Lower leg skin (tissue), 4 donors: ENCODE data around the gene KLHL35. TPM values are rescaled to one million over a fixed set of nuclear protein-coding genes. Genes with fewer than 3 reads are reported as not detected.

Source experiments
- DNase-seq, 2 donors: peaks; one replicate each; pipeline ENCODE4 v3.0.0-alpha.2; 2019; ENCODE audit warnings: low spot score in 2 of 2
- H3K4me3 ChIP-seq: fragments of 200-600 bp; sonication (generic); 2 replicates; pipeline ENCODE4 v1.5.1; 2017; ENCODE audit warnings: mild to moderate bottlenecking, low read depth; ENCODE audit not compliant: poor library complexity, severe bottlenecking
- POLR2A ChIP-seq, 2 donors: fragments of 450-650 bp; IDR thresholded peaks; one replicate each; pipeline ENCODE4 v1.6.1; 2016 to 2017; ENCODE audit warnings: antibody characterized with exemption in 2 of 2, mild to moderate bottlenecking in 1 of 2, moderate library complexity in 1 of 2
- WGBS, 2 donors: methylation state at CpG; one replicate each; pipeline ENCODE4 v1.1.5; 2018; 5-methylcytosine and 5-hydroxymethylcytosine counted together
- intact Hi-C: fragments of 100-400 bp; cut with DNase I; formaldehyde crosslinking; loops from one replicate; pipeline ENCODE4 v1.15.0; 2023; ENCODE audit warnings: low total_unique reads
- total RNA-seq, 4 donors: library from RNA; depleted of rRNA; stranded (reverse); fragments of >200 nt; gene quantifications; one replicate each; pipeline ENCODE4 v1.1.0, GENCODE V29; 2016
- TF ChIP-seq, protein P1 (sequence below), 3 donors: fragments of 450-650 bp; IDR thresholded peaks; one replicate each; pipeline ENCODE4 v1.5.1; 2016; ENCODE audit warnings: antibody characterized with exemption in 3 of 3, mild to moderate bottlenecking in 3 of 3, moderate library complexity in 2 of 3

Gene KLHL35
- total RNA-seq, 4 donors from 2014 or later = 1.0 to 4.3 (median 3.8) TPM; not detected in 1

DNA sequence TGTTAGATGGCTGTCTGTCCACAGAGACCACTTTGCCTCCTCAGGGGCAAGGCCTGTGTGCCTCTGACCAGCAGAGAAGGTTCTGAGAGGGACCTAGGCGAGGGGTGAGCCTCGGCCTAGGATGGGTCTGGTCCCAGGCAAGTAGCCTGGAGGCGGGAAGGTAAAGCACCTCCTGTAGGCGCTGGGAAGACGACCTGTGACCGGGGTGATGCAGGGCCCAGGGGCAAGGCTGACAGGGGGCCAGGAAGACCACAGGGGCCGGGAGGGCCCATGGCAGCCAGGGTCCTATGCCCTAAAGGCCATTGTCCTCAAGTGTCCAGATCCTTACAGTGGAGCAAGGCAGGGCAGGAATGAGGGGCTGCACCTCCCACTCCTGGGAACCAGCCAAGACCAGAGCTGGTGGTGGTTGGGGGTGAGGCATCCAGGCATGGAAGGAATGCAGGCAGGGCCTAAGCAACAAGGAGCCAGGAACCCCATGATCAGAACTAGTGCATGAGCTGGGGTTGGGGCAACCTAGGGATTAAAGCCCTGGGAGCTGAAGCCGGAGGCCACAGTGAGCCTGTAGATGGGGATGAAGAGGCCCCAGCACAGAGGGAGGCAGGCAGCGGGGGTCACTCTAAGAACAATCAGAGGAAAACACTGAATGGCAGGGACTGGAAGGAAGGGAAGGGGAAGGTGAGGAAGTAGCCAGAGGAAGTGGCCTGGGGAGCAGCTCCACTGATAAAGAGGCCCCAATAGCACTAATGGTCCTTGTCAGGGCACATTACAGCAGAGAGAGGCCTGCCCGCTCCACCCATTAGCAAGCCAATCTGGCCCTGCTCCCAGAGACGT is 32.9 kb upstream of the KLHL35 start:
- no peak for DNase-seq
- no peak overlapping the region for H3K4me3 ChIP-seq
- WGBS, 2 donors = 78 to 83% methylated on average over 11 of the region's 11 CpGs
- intact Hi-C loops = no loop called here
- TF ChIP-seq, protein P1, sequence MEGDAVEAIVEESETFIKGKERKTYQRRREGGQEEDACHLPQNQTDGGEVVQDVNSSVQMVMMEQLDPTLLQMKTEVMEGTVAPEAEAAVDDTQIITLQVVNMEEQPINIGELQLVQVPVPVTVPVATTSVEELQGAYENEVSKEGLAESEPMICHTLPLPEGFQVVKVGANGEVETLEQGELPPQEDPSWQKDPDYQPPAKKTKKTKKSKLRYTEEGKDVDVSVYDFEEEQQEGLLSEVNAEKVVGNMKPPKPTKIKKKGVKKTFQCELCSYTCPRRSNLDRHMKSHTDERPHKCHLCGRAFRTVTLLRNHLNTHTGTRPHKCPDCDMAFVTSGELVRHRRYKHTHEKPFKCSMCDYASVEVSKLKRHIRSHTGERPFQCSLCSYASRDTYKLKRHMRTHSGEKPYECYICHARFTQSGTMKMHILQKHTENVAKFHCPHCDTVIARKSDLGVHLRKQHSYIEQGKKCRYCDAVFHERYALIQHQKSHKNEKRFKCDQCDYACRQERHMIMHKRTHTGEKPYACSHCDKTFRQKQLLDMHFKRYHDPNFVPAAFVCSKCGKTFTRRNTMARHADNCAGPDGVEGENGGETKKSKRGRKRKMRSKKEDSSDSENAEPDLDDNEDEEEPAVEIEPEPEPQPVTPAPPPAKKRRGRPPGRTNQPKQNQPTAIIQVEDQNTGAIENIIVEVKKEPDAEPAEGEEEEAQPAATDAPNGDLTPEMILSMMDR (IDR thresholded peaks at IDR 0.05) = no peak
- no peak for TF ChIP-seq POLR2A (IDR thresholded peaks at IDR 0.05)

DNA sequence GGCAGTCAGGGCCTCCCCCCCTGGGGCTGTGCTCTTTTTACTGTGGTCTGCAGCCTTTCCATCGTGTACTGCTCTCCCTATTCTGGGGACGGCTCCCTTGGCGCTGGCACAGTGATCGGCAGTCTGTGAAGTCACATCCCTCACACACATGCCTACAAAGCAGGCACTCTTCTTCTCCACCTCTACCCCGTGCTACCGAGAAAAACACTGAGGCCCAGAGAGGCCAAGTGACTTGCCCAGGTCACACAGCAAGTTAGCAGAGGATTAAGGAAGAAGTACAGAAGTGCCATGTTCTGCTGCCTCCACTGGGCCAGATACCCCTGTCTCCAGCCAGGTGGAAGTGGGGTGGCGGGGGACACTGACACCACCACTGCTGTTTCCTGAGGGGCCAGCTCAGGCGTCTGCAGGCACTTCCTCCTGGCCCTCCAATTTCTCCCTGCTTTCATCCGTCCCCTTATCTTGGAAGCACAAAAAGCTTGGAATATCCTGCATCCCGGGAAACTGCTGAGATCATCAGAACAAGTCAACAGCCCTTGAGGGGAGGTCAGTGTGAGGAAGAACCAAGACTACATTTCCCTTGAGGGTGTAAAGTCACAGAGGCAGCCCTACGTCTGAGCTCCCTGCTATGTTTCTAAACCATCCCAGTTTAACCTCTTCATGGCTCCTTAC is 30.2 kb upstream of the KLHL35 start:
- H3K4me3 ChIP-seq = no peak overlapping the region
- intact Hi-C loops = no loop called here
- DNase-seq = no peak
- TF ChIP-seq POLR2A (IDR thresholded peaks at IDR 0.05) = no peak
- TF ChIP-seq, protein P1 (IDR thresholded peaks at IDR 0.05) = no peak
- WGBS, 2 donors = 70 to 75% methylated on average over 11 of the region's 11 CpGs

DNA sequence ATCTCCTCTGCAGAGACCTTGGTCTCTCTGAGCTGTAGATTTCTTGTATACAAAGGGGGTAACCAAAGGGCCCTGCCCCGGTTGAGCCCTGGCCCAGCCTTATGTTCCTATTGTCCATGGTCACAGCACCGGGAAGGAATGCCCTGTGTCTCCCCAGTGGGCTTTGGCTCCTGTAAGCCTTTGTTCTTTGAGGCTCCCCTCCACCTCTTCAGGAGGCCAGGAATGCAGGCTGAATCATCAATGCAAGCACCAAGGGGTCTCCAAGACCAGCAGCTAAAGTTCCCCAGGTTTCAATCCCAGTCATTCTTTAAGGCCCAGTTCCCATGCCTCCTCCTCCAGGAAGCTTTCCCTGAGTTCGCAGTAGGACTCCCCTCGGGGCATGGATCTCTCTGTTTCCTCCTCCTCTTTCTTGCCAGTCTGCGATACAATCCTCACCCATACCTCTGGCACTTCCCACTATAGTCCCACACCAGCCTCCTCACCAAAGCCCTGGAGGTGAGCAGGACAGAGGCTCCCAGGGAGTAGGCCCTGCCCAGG is 29.2 kb upstream of the KLHL35 start:
- H3K4me3 ChIP-seq = no peak overlapping the region
- intact Hi-C loops = no loop called here
- TF ChIP-seq POLR2A (IDR thresholded peaks at IDR 0.05) = no peak
- TF ChIP-seq, protein P1 (IDR thresholded peaks at IDR 0.05) = no peak
- DNase-seq = no peak
- 85 to 92% methylated on average over 5 of the region's 5 CpGs for WGBS, 2 donors

DNA sequence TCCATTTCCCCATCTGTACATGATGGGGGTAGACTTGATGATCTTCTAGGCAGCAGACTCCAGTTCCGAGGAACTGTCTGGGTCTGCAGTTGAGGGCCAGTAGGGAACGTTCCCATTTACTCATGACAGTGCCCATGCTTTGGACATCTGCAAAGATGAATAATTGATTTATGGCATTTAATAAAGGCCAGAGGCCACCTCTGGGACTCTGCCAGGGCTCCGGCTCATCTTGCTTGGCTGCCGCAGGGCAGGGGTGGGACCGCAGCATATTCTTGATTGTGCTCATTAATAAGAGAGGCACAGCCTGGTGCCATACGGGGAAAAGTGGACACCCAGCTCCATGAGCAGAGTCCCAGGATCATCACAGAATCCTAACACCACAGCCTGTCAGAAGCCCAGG is 28.1 kb upstream of the KLHL35 start:
- TF ChIP-seq, protein P1 (IDR thresholded peaks at IDR 0.05) = no peak
- no peak for TF ChIP-seq POLR2A (IDR thresholded peaks at IDR 0.05)
- intact Hi-C loops = no loop called here
- H3K4me3 ChIP-seq = no peak overlapping the region
- no peak for DNase-seq
- WGBS, 2 donors = 60 to 82% methylated on average over 6 of the region's 6 CpGs

DNA sequence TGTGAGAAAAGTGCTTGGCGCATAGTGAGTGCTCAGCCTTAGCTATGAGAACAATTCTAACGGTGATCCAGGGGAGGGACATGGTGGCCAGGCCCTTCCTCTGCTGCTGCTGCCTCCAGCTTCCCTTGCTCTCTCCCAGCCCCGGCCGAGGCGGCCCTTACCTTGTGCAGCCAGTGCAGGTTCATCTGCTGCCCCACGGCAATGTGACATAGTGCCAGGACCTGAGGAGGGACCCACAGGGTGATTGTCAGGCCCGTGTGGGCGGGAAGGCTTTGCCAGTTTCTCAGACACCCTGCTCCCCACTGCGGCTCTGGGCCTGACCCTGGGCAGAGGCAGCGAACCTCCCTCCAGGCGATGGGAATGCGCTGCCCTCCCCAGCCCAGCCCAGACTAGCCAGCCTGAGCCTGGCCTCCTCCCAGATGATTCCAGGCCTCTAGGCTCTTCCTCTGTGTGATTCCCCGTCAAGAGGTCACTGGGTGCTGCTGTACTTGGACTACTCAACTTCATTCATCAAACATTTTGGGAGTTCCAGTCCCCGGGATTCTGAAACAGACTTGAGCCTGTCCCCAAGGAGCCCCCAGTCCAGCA is 23.7 kb upstream of the KLHL35 start:
- no peak for DNase-seq
- H3K4me3 ChIP-seq = no peak overlapping the region
- intact Hi-C loops = no loop called here
- 77 to 87% methylated on average over 14 of the region's 14 CpGs for WGBS, 2 donors
- TF ChIP-seq, protein P1 (IDR thresholded peaks at IDR 0.05) = no peak
- no peak for TF ChIP-seq POLR2A (IDR thresholded peaks at IDR 0.05)
